A549 (cell line): ENCODE data around the gene CGREF1. TPM values are rescaled to one million over a fixed set of nuclear protein-coding genes. Genes with fewer than 3 reads are reported as not detected.

Source experiments
- ATAC-seq, 2 experiments: fragments of 200-7000 bp in 1 of 2; fragments of >200 bp in 1 of 2; cut with Nextera tagmentation in 1 of 2; cut with Tn5 transposase in 1 of 2; 3 replicates each; pipeline versions ENCODE4 v1.8.0 to v1.9.1; 2018 to 2020; ENCODE audit warnings: mild to moderate bottlenecking in 1 of 2, moderate library complexity in 1 of 2
- CTCF ChIA-PET: fragments of 300-600 bp; sonication (Branson Sonifier 250); formaldehyde crosslinking; extraction: SDS; loops from one replicate; lab custom pipeline; 2021; ENCODE audit warnings: antibody characterized with exemption, inconsistent platforms; lab: Yijun Ruan, JAX
- POLR2A ChIA-PET: fragments of 350-600 bp; formaldehyde crosslinking; extraction: SDS; loops from one replicate; lab custom pipeline; 2021; ENCODE audit warnings: antibody characterized with exemption, inconsistent platforms; lab: Yijun Ruan, JAX
- DNase-seq, 2 experiments: peaks; one replicate each; pipeline versions ENCODE4 v3.0.0 to v3.0.0-alpha.2; 2011 to 2016; ENCODE audit warnings: low read depth in 1 of 2, low spot score in 1 of 2
- FAIRE-seq: peaks from 2 replicates; lab custom pipeline; 2011; peaks lifted over from hg19 to GRCh38; lab: Jason Lieb, UNC
- H3K27ac ChIP-seq, 2 experiments: fragments of >200 bp; sonication (Bioruptor Twin); formaldehyde crosslinking; 3 replicates each; pipeline ENCODE4 v1.5.1; 2016 to 2017
- H3K4me1 ChIP-seq: fragments of >200 bp; sonication (Bioruptor Twin); formaldehyde crosslinking; 3 replicates; pipeline ENCODE4 v1.6.1; 2016
- H3K4me2 ChIP-seq: fragments of >200 bp; sonication (Bioruptor Twin); formaldehyde crosslinking; 3 replicates; pipeline ENCODE4 v1.6.1; 2016
- H3K4me3 ChIP-seq: fragments of >200 bp; sonication (Bioruptor Twin); formaldehyde crosslinking; 3 replicates; pipeline ENCODE4 v1.5.1; 2016
- H3K9me3 ChIP-seq: fragments of >200 bp; sonication (Bioruptor Twin); formaldehyde crosslinking; 3 replicates; pipeline ENCODE4 v1.6.1; 2016
- BHLHE40 ChIP-seq: IDR thresholded peaks from 2 replicates; pipeline ENCODE4 v1.6.1; 2012; ENCODE audit warnings: low read depth, low read length, inconsistent platforms
- CEBPB ChIP-seq, 2 experiments: fragments of >200 bp in 1 of 2; sonication (Bioruptor Twin) in 1 of 2; formaldehyde crosslinking in 1 of 2; IDR thresholded peaks; 2 replicates each; pipeline ENCODE4 v1.6.1; 2012 to 2016
- CTCF ChIP-seq: fragments of >200 bp; sonication (Bioruptor Twin); formaldehyde crosslinking; IDR thresholded peaks from 3 replicates; pipeline ENCODE4 v1.5.1; 2016
- EHF ChIP-seq: fragments of 250-450 bp; sonication (Bioruptor Pico); IDR thresholded peaks from 2 replicates; pipeline ENCODE4 v1.5.0; 2020; ENCODE audit warnings: mild to moderate bottlenecking
- FOSB ChIP-seq: fragments of 250-450 bp; sonication (Bioruptor Pico); IDR thresholded peaks from 2 replicates; pipeline ENCODE4 v1.5.0; 2020; ENCODE audit warnings: mild to moderate bottlenecking, moderate library complexity
- FOSL2 ChIP-seq, 2 experiments: fragments of 450-650 bp in 1 of 2; fragments of >200 bp in 1 of 2; sonication (Bioruptor Twin) in 1 of 2; formaldehyde crosslinking; IDR thresholded peaks; 2 replicates each; pipeline versions ENCODE4 v1.5.0 to v1.6.1; 2016 to 2020; ENCODE audit warnings: mild to moderate bottlenecking in 1 of 2, moderate library complexity in 1 of 2
- FOXS1 ChIP-seq: fragments of 250-450 bp; sonication (Bioruptor Pico); IDR thresholded peaks from 2 replicates; pipeline ENCODE4 v1.5.0; 2020; ENCODE audit warnings: mild to moderate bottlenecking, moderate library complexity
- GATA3 ChIP-seq: IDR thresholded peaks from 2 replicates; pipeline ENCODE4 v1.6.1; 2012; ENCODE audit warnings: borderline replicate concordance
- HES2 ChIP-seq: fragments of >200 bp; sonication (Bioruptor Twin); formaldehyde crosslinking; IDR thresholded peaks from 2 replicates; pipeline ENCODE4 v1.6.1; 2016
- HEYL ChIP-seq: fragments of 250-450 bp; sonication (Bioruptor Pico); IDR thresholded peaks from 2 replicates; pipeline ENCODE4 v1.8.0; 2021; ENCODE audit warnings: mild to moderate bottlenecking, moderate library complexity
- HMGXB4 ChIP-seq: fragments of 250-450 bp; sonication (Bioruptor Pico); IDR thresholded peaks from 2 replicates; pipeline ENCODE4 v1.5.0; 2021; ENCODE audit warnings: mild to moderate bottlenecking, moderate library complexity, borderline replicate concordance
- HOXA7 ChIP-seq: fragments of 250-450 bp; sonication (Bioruptor Pico); IDR thresholded peaks from 2 replicates; pipeline ENCODE4 v1.5.0; 2020; ENCODE audit warnings: mild to moderate bottlenecking, moderate library complexity
- JUN ChIP-seq, 2 experiments: fragments of >200 bp; sonication (Bioruptor Twin); formaldehyde crosslinking; IDR thresholded peaks; 2 replicates in 1 of 2; 3 replicates in 1 of 2; pipeline ENCODE4 v1.6.1; 2016 to 2017
- JUNB ChIP-seq: fragments of >200 bp; sonication (Bioruptor Twin); formaldehyde crosslinking; IDR thresholded peaks from 2 replicates; pipeline ENCODE4 v1.6.1; 2016
- KDM5A ChIP-seq: fragments of 200-600 bp; sonication (generic); IDR thresholded peaks from 2 replicates; pipeline ENCODE4 v1.6.1; 2016; ENCODE audit warnings: antibody characterized with exemption, mild to moderate bottlenecking
- MAFK ChIP-seq: fragments of 450-650 bp; IDR thresholded peaks from 2 replicates; pipeline ENCODE4 v1.6.1; 2014; ENCODE audit not compliant: partially characterized antibody
- NFE2L2 ChIP-seq: fragments of 150-350 bp; conservative IDR thresholded peaks from 2 replicates; pipeline ENCODE4 v1.6.1; 2014; ENCODE audit warnings: low read length
- NR3C1 ChIP-seq: fragments of >200 bp; sonication (Bioruptor Twin); formaldehyde crosslinking; IDR thresholded peaks from 3 replicates; pipeline ENCODE4 v1.6.1; 2017
- PHF8 ChIP-seq: fragments of 200-600 bp; sonication (generic); IDR thresholded peaks from 2 replicates; pipeline ENCODE4 v1.6.1; 2016; ENCODE audit warnings: low read depth, mild to moderate bottlenecking, antibody characterized with exemption, moderate library complexity, borderline replicate concordance
- POLR2A ChIP-seq: IDR thresholded peaks from 2 replicates; pipeline ENCODE4 v1.6.1; 2012; ENCODE audit warnings: mild to moderate bottlenecking, low read length
- POLR2AphosphoS2 ChIP-seq: conservative IDR thresholded peaks from 2 replicates; pipeline ENCODE4 v1.6.1; 2012; ENCODE audit warnings: low read length, improper control_type of control experiment, inconsistent platforms
- RCOR1 ChIP-seq: fragments of 150-350 bp; IDR thresholded peaks from 2 replicates; pipeline ENCODE4 v1.6.1; 2014; ENCODE audit warnings: antibody characterized with exemption, low read length, low read depth
- RFX5 ChIP-seq: fragments of 450-650 bp; IDR thresholded peaks from 2 replicates; pipeline ENCODE4 v1.7.1; 2014; ENCODE audit warnings: antibody characterized with exemption, mild to moderate bottlenecking, moderate library complexity
- SREBF2 ChIP-seq: fragments of 450-650 bp; IDR thresholded peaks from 2 replicates; pipeline ENCODE4 v1.6.1; 2014; ENCODE audit warnings: mild to moderate bottlenecking, moderate library complexity
- TFCP2L1 ChIP-seq: fragments of 250-450 bp; sonication (Bioruptor Pico); IDR thresholded peaks from 2 replicates; pipeline ENCODE4 v1.5.0; 2021; ENCODE audit warnings: mild to moderate bottlenecking
- TP53 ChIP-seq: fragments of 250-450 bp; sonication (Bioruptor Pico); IDR thresholded peaks from 2 replicates; pipeline ENCODE4 v1.5.0; 2021; ENCODE audit warnings: mild to moderate bottlenecking, moderate library complexity
- ZC3H11A ChIP-seq: fragments of 450-650 bp; IDR thresholded peaks from 2 replicates; pipeline ENCODE4 v1.6.1; 2014; ENCODE audit warnings: antibody characterized with exemption, mild to moderate bottlenecking
- ZNF302 ChIP-seq: fragments of 250-450 bp; sonication (Bioruptor Pico); IDR thresholded peaks from 2 replicates; pipeline ENCODE4 v1.9.0; 2021; ENCODE audit warnings: inconsistent platforms, mild to moderate bottlenecking, moderate library complexity
- ZSCAN20 ChIP-seq: fragments of 250-450 bp; sonication (Bioruptor Pico); IDR thresholded peaks from 2 replicates; pipeline ENCODE4 v1.8.0; 2022; ENCODE audit warnings: mild to moderate bottlenecking, moderate library complexity
- WGBS: methylation state at CpG from one replicate; pipeline ENCODE4 v1.1.6; 2017; ENCODE audit errors: missing lambda C conversion rate; 5-methylcytosine and 5-hydroxymethylcytosine counted together
- polyA plus RNA-seq, 4 experiments: library from polyadenylated mRNA; depleted of rRNA in 3 of 4; stranded (reverse); fragments of >200 nt; fragmentation: RNase III in 1 of 4; extraction: RNeasy Plus Mini Kit Qiagen cat#74134 plus additional on column Dnase treatment in 1 of 4; gene quantifications; 2 replicates in 3 of 4; 3 replicates in 1 of 4; pipeline ENCODE4 v1.2.3, GENCODE V29; 2011 to 2017
- TF ChIP-seq, protein P1 (sequence below): fragments of 150-350 bp; IDR thresholded peaks from 2 replicates; pipeline ENCODE4 v1.6.1; 2014; ENCODE audit warnings: low read depth, mild to moderate bottlenecking, low read length

The CGREF1 gene
- polyA plus RNA-seq, 2 of the 4 experiments (the other 2 are of a cell fraction), result 5.1 to 5.8 TPM

- H3K4me3 ChIP-seq, result no peak within 1 kb of the TSS
Measured at GRCh38 chr2:27139310-27139709, 20.4 kb upstream of the CGREF1 start, which contains the start of gene PRR30. Gene PRR30 (minus strand): TSS chr2:27139410. CDS start chr2:27138329, 1,081 bp downstream.

DNA sequence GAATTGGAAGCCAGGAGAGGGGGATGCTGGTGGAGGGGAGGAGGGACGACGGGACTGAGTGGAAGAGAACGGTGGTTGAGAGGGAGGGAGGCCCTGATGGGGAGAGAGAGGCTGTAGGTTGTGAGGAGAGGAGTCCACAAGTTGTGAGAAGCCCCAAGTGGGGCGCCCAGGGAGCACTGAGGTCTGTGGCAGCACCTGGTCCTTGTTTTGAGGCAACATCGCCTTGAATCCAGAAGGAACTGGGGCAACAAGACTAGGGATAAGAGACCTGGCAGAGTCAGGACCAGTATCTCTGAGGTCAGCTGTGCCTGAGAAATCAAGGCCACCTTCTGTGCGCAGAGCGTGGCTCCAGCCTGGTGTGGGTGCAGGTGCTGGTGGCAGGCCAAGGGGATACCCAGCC is 19.2 kb upstream of the CGREF1 start:
- no peak for DNase-seq
- CTCF ChIA-PET, result interaction anchor here (0.7 to 1.0 kb wide), 3 partner anchors 14 to 45 kb away, joined by 3 to 4 read pairs (median 3); no protein-coding TSS in a partner anchor
- H3K4me3 ChIP-seq, result no peak overlapping the region
- no peak overlapping the region for H3K4me2 ChIP-seq
- H3K27ac ChIP-seq, result no peak overlapping the region
- TF ChIP-seq EHF (CRISPR knock-in tag) (no peak), TFCP2L1 (CRISPR knock-in tag) (no peak), RFX5 (no peak), JUN (IDR thresholded peaks at IDR 0.05) (no peak), SREBF2 (no peak), HEYL (CRISPR knock-in tag) (no peak), POLR2A (no peak), FOSL2 (IDR thresholded peaks at IDR 0.05) (no peak), FOSL2 (CRISPR knock-in tag; IDR thresholded peaks at IDR 0.05) (no peak), RCOR1 (no peak), PHF8 (no peak), POLR2AphosphoS2 (no peak), FOSB (CRISPR knock-in tag) (no peak), FOXS1 (CRISPR knock-in tag) (no peak), CEBPB (IDR thresholded peaks at IDR 0.05) (no peak), GATA3 (no peak), ZC3H11A (no peak), NFE2L2 (no peak), BHLHE40 (no peak)
- TF ChIP-seq, protein P1, sequence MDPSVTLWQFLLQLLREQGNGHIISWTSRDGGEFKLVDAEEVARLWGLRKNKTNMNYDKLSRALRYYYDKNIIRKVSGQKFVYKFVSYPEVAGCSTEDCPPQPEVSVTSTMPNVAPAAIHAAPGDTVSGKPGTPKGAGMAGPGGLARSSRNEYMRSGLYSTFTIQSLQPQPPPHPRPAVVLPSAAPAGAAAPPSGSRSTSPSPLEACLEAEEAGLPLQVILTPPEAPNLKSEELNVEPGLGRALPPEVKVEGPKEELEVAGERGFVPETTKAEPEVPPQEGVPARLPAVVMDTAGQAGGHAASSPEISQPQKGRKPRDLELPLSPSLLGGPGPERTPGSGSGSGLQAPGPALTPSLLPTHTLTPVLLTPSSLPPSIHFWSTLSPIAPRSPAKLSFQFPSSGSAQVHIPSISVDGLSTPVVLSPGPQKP, result no peak
- TF ChIP-seq, all 56 proteins: peak for 0
- Histone ChIP-seq H3K9me3 (no peaks in the 10 kb centered on the region; the same call in 2 of the 3 replicates), H3K4me1 (peaks cover 6% of the 10 kb centered on the region)
- no peak for FAIRE-seq
- ATAC-seq, result no peak
- POLR2A ChIA-PET, result no interaction called here
- WGBS, result 76% methylated on average over 7 of the region's 7 CpGs

More at GRCh38 chr2:27139310-27139709, 20.4 kb upstream of the CGREF1 start, which contains the start of gene PRR30:
- POLR2A ChIA-PET, result no interaction called here
- TF ChIP-seq EHF (CRISPR knock-in tag) (no peak), HOXA7 (CRISPR knock-in tag) (no peak), ZSCAN20 (CRISPR knock-in tag) (no peak), NR3C1 (no peak), TP53 (no peak), CTCF (no peak), TFCP2L1 (CRISPR knock-in tag) (no peak), ZNF302 (CRISPR knock-in tag) (no peak), JUNB (no peak), SREBF2 (no peak), MAFK (no peak), HES2 (no peak), HMGXB4 (CRISPR knock-in tag) (no peak), KDM5A (no peak), POLR2AphosphoS2 (no peak)
- no peak within 1 kb of the TSS for H3K27ac ChIP-seq
- FAIRE-seq (no peak), ATAC-seq (no peak), DNase-seq (no peak)
- WGBS, result 40% methylated on average over 4 of the region's 4 CpGs
- H3K4me2 ChIP-seq, result no peak within 1 kb of the TSS
- peaks cover 3% of the 10 kb centered on the region; the same call in 1 of the 3 replicates for H3K9me3 ChIP-seq
- CTCF ChIA-PET, result interaction anchor here (0.6 to 1.5 kb wide), 4 partner anchors 11 to 156 kb away, joined by 3 to 4 read pairs (median 4); no protein-coding TSS in a partner anchor
- no peaks in the 10 kb centered on the region for H3K4me1 ChIP-seq
